ENCODE data around the gene ARIH2. TPM values are rescaled to one million over a fixed set of nuclear protein-coding genes. Genes with fewer than 3 reads are reported as not detected.

ARIH2 gene
- total and polyA plus RNA-seq, 2 of the 8 experiments (the other 6 are each of a cell fraction or from before 2014, with no cell fraction given), result 72.9 to 136 TPM

GRCh38 chr3:48894516-48894915, 24.1 kb upstream of the ARIH2 start:
- Histone ChIP-seq H3K79me1 (ENCODE audit: low read depth, low read length) (no peaks in the 10 kb centered on the region), H3K23me2 (ENCODE audit: low read depth, low read length) (peaks cover 3% of the 10 kb centered on the region; the same call in 1 of the 2 replicates), H4K20me1 (replicated peaks in 1 of 2; ENCODE audit: control insufficient read depth in 1 of 2, insufficient read depth in 2 of 2, low read length in 2 of 2) (peaks cover 0 to 2% of the 10 kb centered on the region in 2 experiments), H3K79me2 (ENCODE audit: control insufficient read depth in 1 of 2, insufficient read depth in 2 of 2, low read length in 2 of 2) (no peaks in the 10 kb centered on the region), H2BK120ac (replicated peaks; ENCODE audit: low read depth, low read length) (no peak overlapping the region), H3K36me3 (ENCODE audit: control insufficient read depth in 2 of 4, insufficient read depth in 4 of 4, low read length in 3 of 4) (no peaks in the 10 kb centered on the region), H3K4me2 (ENCODE audit: insufficient read depth in 1 of 2, low read depth in 2 of 2, low read length in 2 of 2) (no peak overlapping the region), H2AK5ac (ENCODE audit: low read depth, low read length) (no peak overlapping the region), H3K18ac (ENCODE audit: extremely low read depth, low read length) (no peak overlapping the region), H2AFZ (ENCODE audit: low read length) (no peak overlapping the region), H3K56ac (replicated peaks; ENCODE audit: insufficient read length, low read depth, low read length) (no peak overlapping the region), H3K27me3 (replicated peaks in 1 of 4; ENCODE audit: control insufficient read depth in 3 of 4, extremely low read depth in 1 of 4, insufficient read depth in 3 of 4, low read length in 3 of 4) (no peaks in the 10 kb centered on the region), H2BK12ac (ENCODE audit: low read depth, low read length) (no peak overlapping the region), H3K9ac (replicated peaks in 1 of 4; ENCODE audit: extremely low read depth in 1 of 4, low read depth in 3 of 4, low read length in 3 of 4) (no peak overlapping the region), H3K4me1 (replicated peaks in 1 of 4; ENCODE audit: control insufficient read depth in 3 of 4, insufficient read depth in 4 of 4, low read length in 3 of 4) (peaks cover 0 to 6% (median 3%) of the 10 kb centered on the region in 4 experiments; a peak in 2 of 7 replicates), H3K4ac (replicated peaks; ENCODE audit: insufficient read length, low read depth, low read length) (no peak overlapping the region), H2BK5ac (ENCODE audit: low read depth, low read length) (no peak overlapping the region), H4K91ac (replicated peaks; ENCODE audit: insufficient read length, low read length) (no peak overlapping the region), H3K9me3 (ENCODE audit: insufficient read depth in 2 of 2, low read depth in 1 of 2, low read length in 1 of 2) (no peaks in the 10 kb centered on the region), H3K27ac (ENCODE audit: low read depth, low read length) (no peak overlapping the region), H4K8ac (ENCODE audit: extremely low read depth, insufficient read depth, low read length) (no peak overlapping the region), H3K4me3 (ENCODE audit: extremely low read depth in 1 of 4, insufficient read depth in 2 of 4, low read depth in 3 of 4, low read length in 4 of 4) (no peak overlapping the region), H3K14ac (ENCODE audit: insufficient read length) (no peak overlapping the region), H4K5ac (ENCODE audit: insufficient read length, low read depth, low read length) (no peak overlapping the region), H2BK15ac (ENCODE audit: low read length) (no peak overlapping the region), H3K23ac (ENCODE audit: insufficient read length) (no peak overlapping the region), H2BK20ac (ENCODE audit: low read length) (no peak overlapping the region)
- POLR2A ChIA-PET (ENCODE audit: partially characterized antibody), result interaction anchor here (1.2 to 1.5 kb wide), 2 partner anchors 49 to 231 kb away, joined by 3 read pairs; no protein-coding TSS in a partner anchor
- no peak for FAIRE-seq
- CTCF ChIA-PET (ENCODE audit: partially characterized antibody), result interaction anchor here (0.6 to 0.8 kb wide), 2 partner anchors 8 to 158 kb away, joined by 3 read pairs; no protein-coding TSS in a partner anchor
- WGBS, 2 experiments (ENCODE audit: extremely low coverage in 1 of 2, insufficient coverage in 1 of 2, insufficient read length in 1 of 2, insufficient replicate concordance in 2 of 2, low coverage in 1 of 2, low lambda C conversion rate in 2 of 2, missing lambda C conversion rate in 1 of 2), result 98% methylated on average over 6 of the region's 6 CpGs; no CpG with 5 or more reads in 1 of the 2 experiments
- no peak for DNase-seq (ENCODE audit: low read depth in 1 of 2, low spot score in 2 of 2)
- TF ChIP-seq TEAD4 (IDR thresholded peaks at IDR 0.05; ENCODE audit: low read depth, low read length) (no peak), SRF (IDR thresholded peaks at IDR 0.05; ENCODE audit: low read depth, low read length) (no peak), YY1 (IDR thresholded peaks at IDR 0.05; ENCODE audit: low read depth, low read length) (no peak), CHD2 (IDR thresholded peaks at IDR 0.05; ENCODE audit: low read length) (no peak), CREB1 (IDR thresholded peaks at IDR 0.05) (no peak)

Measured in H1 (cell line).